Coronary artery (tissue), 2 donors: ENCODE data around the gene LMTK3.
A peak's percentile ranks its signal among the peaks of the same experiment; 100 is the strongest.

Source experiments
- DNase-seq: peaks from one replicate; pipeline ENCODE4 v3.0.0-alpha.2; 2017; ENCODE audit warnings: low spot score
- H3K27ac ChIP-seq, 2 donors: fragments of 200-600 bp; sonication (generic); one replicate each; pipeline ENCODE4 v1.5.1; 2016 to 2019
- H3K4me3 ChIP-seq: fragments of 200-600 bp; sonication (generic); 2 replicates; pipeline ENCODE4 v1.5.1; 2016; ENCODE audit warnings: mild to moderate bottlenecking, moderate library complexity
- TF ChIP-seq, protein P1 (sequence below): fragments of 200-600 bp; sonication (generic); IDR thresholded peaks from one replicate; pipeline ENCODE4 v1.5.1; 2019; ENCODE audit warnings: antibody characterized with exemption

LMTK3 gene

DNA sequence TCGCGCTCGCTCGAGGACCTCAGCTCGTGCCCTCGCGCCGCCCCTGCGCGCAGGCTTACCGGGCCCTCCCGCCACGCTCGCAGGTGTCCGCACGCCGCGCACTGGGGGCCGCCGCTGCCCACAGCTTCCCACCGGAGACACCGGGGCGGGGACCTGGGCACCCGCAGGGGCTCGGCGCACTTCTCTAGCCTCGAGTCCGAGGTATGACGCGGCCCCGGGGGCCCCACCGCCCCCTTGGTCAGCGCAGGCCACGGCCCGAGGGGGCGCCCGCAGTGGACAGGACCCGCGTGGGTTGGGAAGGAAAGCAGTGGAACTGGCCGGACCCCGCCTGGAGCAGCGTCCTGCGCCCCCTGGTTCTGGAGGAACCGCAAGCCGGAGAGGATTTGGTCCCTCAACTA lies 67.9 kb downstream of the LMTK3 start:
- no peak for DNase-seq
- H3K4me3 ChIP-seq: peak overlapping the region; percentile 91
- H3K27ac ChIP-seq: no peak overlapping the region
- TF ChIP-seq, protein P1, sequence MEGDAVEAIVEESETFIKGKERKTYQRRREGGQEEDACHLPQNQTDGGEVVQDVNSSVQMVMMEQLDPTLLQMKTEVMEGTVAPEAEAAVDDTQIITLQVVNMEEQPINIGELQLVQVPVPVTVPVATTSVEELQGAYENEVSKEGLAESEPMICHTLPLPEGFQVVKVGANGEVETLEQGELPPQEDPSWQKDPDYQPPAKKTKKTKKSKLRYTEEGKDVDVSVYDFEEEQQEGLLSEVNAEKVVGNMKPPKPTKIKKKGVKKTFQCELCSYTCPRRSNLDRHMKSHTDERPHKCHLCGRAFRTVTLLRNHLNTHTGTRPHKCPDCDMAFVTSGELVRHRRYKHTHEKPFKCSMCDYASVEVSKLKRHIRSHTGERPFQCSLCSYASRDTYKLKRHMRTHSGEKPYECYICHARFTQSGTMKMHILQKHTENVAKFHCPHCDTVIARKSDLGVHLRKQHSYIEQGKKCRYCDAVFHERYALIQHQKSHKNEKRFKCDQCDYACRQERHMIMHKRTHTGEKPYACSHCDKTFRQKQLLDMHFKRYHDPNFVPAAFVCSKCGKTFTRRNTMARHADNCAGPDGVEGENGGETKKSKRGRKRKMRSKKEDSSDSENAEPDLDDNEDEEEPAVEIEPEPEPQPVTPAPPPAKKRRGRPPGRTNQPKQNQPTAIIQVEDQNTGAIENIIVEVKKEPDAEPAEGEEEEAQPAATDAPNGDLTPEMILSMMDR: no peak

DNA sequence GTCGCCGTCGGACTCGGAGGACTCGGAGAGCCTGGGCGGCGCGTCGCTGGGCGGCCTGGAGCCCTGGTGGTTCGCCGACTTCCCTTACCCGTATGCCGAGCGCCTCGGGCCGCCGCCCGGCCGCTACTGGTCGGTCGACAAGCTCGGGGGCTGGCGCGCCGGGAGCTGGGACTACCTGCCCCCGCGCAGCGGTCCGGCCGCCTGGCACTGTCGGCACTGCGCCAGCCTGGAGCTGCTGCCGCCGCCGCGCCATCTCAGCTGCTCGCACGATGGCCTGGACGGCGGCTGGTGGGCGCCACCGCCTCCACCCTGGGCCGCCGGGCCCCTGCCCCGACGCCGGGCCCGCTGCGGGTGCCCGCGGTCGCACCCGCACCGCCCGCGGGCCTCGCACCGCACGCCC lies 68.4 kb downstream of the LMTK3 start:
- Histone ChIP-seq H3K27ac (no peak overlapping the region), H3K4me3 (peak overlapping the region; percentile 91)
- TF ChIP-seq, protein P1: no peak
- no peak for DNase-seq

DNA sequence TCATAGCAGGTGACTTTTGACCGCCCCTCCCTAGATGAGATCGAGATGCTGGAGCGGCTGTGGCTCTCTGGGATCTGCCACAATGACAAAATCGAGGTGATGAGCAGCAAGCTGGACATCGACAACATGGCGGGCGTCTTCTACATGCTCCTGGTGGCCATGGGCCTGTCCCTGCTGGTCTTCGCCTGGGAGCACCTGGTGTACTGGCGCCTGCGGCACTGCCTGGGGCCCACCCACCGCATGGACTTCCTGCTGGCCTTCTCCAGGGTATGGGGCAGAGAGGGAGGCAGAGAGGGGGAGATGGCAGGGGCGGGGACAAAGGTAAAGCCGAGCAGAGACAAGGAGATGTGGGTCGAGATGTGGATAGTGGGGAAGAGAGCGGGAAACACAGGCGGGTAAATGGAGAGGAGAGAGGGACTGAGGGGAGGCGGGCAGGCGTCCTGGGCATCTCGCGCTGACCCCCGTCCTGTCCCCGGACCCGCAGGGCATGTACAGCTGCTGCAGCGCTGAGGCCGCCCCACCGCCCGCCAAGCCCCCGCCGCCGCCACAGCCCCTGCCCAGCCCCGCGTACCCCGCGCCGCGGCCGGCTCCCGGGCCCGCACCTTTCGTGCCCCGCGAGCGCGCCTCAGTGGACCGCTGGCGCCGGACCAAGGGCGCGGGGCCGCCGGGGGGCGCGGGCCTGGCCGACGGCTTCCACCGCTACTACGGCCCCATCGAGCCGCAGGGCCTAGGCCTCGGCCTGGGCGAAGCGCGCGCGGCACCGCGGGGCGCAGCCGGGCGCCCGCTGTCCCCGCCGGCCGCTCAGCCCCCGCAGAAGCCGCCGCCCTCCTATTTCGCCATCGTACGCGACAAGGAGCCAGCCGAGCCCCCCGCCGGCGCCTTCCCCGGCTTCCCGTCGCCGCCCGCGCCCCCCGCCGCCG lies 69.3 kb downstream of the LMTK3 start:
- TF ChIP-seq, protein P1: no peak
- no peak for DNase-seq
- Histone ChIP-seq H3K27ac (no peak overlapping the region), H3K4me3 (peak overlapping the region; percentile 91)

DNA sequence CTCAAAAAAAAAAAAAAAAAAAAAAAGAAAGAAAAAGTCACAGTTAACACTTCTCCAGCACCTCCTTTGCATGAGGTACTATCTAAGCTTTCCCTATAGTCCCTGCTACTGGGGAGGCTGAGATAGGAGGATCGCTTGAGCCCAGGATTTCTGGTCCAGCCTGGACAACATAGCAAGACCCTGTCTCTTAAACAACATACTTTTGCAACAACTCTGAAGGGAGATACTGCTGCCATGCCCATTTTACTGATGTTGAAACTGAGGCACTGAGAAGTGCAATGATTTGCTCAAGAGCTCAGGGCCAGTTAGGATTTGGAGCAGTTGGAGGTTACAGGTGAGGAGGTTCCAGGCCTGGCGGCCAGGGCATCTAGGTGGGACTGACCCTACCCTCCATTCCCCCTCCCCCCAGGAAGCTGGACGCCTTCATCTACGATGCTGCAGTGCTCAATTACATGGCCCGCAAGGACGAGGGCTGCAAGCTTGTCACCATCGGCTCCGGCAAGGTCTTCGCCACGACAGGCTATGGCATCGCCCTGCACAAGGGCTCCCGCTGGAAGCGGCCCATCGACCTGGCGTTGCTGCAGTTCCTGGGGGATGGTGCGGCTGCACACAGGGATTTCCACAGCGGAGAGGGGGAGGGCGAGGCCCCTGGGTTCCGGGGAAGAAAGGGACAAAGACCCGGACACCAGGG lies 70.1 kb downstream of the LMTK3 start:
- TF ChIP-seq, protein P1: no peak
- no peak overlapping the region for H3K27ac ChIP-seq
- DNase-seq: no peak
- H3K4me3 ChIP-seq: no peak overlapping the region

DNA sequence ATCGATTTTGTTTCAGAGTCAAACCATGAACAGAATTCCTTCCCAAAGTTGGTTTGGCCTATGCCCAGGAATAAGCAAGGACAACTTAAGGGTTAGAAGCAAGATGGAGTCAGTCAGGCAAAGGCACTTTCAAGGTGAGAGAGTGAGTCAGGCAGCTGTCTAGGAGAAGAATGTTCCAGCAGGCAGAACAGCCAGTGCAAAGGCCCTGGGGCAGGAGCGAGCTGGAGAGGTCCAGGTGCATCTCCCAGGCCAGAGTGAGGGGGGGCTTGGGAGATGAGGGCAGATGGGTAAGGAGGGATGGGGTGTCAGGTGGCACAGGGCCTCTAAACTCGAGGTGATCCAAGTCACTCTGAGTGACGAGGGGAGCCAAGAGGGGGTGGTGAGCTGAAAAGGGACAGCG lies 75.0 kb downstream of the LMTK3 start:
- DNase-seq: no peak
- TF ChIP-seq, protein P1: no peak
- H3K4me3 ChIP-seq: no peak overlapping the region

More for the DNA sequence above, 75.0 kb downstream of the LMTK3 start:
- no peak overlapping the region for H3K27ac ChIP-seq
